D721Med (cell line): ENCODE data around the gene UTS2R.
"Not testable (repeated sequence)": the region's sequence is repeated elsewhere in the genome, so short reads cannot be mapped to it uniquely, and the experiment has no call there.

Source experiments
- DNase-seq: peaks from one replicate; pipeline ENCODE4 v3.0.0; 2011; ENCODE audit warnings: low spot score; ENCODE audit not compliant: insufficient read length
- FAIRE-seq: peaks from 2 replicates; lab custom pipeline; 2011; peaks lifted over from hg19 to GRCh38; lab: Jason Lieb, UNC
- TF ChIP-seq, protein P1 (sequence below): IDR thresholded peaks from 2 replicates; pipeline ENCODE4 v1.5.1; 2012; ENCODE audit warnings: mild to moderate bottlenecking, control low read depth; ENCODE audit not compliant: insufficient read depth; ENCODE audit errors: missing control alignments

The UTS2R gene

DNA sequence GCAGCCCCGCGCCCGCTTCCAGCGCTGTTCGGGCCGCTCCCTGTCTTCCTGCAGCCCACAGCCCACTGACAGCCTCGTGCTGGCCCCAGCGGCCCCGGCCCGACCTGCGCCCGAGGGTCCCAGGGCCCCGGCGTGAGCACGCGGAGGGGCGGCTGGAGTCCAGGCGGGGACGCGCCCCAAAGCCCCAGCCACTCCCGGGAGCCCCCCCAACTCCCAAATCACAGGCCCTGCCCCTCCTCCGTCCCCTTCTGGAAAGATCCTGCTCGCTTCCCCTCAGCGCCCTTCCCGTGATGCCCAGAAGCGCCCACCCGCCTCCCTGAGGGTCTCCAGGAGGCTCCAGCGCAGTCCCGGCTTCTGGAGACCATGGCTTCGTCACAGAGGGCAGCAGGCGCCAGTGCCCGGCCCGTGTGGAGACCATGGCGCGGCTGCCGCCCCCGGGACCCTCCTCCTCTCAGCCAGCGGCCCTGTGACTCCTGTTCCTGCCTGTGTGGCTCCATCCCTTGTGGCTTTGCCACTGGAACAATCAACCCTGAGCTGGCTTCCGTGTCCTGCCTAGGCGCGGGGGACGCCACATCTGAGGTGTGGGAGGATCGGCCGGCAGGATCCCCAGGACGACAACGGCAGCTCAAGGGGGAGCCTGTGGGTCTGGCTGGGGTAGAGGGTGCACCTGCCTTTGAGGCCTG is 3.9 kb downstream of the UTS2R start:
- DNase-seq (no peak), FAIRE-seq (no peak)
- TF ChIP-seq, protein P1, sequence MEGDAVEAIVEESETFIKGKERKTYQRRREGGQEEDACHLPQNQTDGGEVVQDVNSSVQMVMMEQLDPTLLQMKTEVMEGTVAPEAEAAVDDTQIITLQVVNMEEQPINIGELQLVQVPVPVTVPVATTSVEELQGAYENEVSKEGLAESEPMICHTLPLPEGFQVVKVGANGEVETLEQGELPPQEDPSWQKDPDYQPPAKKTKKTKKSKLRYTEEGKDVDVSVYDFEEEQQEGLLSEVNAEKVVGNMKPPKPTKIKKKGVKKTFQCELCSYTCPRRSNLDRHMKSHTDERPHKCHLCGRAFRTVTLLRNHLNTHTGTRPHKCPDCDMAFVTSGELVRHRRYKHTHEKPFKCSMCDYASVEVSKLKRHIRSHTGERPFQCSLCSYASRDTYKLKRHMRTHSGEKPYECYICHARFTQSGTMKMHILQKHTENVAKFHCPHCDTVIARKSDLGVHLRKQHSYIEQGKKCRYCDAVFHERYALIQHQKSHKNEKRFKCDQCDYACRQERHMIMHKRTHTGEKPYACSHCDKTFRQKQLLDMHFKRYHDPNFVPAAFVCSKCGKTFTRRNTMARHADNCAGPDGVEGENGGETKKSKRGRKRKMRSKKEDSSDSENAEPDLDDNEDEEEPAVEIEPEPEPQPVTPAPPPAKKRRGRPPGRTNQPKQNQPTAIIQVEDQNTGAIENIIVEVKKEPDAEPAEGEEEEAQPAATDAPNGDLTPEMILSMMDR = no peak

DNA sequence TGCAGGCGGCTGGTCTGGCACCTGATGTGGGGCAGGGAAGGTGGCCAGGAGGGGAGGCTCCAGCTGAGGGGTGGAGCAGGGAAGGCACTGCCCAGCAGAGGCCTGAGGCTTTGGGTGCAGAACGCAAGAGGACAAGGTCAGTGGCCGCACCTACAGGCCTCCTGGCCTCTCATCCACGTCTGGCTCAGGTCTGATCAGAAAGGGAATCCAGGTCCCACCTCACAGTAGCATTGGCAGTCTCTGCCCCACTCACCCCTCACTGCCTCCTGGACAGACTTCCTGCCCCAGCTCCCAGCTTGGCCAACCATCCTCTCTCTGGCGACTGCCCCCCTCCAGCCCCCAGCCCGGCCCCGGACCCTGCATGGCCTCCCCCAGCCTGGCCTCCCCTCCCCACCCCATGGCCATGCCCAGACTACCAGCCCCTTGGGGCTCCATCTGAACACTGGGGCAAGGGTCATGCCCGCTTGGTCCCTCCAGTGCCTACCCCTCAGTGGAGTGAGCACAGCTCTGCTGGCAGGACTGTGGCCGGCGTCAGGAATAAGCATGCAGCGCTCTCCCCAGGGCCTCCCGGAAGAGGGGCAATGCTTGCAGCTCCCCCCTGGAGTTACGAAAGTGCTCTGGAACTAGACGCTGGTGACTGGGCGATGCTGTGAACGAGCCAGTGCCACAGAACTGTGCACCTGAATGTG is 4.6 kb downstream of the UTS2R start:
- DNase-seq (no peak), FAIRE-seq (no peak)
- TF ChIP-seq, protein P1 = no peak

- not testable (repeated sequence) for FAIRE-seq, DNase-seq
Measured at GRCh38 chr17:82377294-82377693, 5.7 kb downstream of the UTS2R start.

DNA sequence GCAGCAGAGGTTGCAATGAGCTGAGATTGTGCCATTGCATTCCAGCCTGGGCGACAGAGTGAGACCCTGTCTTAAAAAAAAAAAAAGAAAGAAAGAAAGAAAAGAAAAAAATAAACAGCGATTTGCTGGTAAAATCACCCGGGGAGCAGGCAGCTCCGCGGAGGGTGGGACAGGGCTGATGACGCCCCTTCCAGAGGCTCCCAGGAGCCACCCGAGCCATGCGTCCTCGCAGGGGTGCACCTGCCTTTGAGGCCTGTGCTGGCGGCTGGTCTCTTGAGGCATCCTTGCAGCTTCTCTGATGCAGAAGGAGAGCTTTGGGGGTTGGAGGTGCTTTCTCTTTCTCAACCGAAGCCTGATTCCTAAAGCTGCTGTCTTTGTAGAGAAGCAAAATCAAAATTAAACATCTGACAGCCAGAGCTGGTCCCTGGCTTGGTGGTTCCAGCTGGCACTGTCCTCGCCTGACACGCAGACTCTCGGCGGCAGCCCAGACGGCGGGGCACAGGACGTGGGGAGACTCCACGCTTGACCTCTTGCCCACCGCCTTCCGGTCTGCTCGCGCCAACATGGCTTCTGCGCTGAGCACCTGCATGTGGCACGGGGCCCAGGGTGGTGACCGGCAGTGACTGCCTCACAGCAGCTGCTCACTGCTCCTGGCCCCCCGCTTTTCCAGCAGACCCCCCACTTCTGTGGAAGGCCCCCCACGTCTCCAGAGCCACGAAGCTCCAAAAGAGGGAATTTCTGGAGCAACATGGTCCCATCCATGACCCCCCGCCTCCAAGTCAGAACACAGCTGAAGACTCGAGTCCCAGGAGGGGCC is 6.6 kb downstream of the UTS2R start:
- no peak for DNase-seq
- no peak for FAIRE-seq
- TF ChIP-seq, protein P1 = no peak

DNA sequence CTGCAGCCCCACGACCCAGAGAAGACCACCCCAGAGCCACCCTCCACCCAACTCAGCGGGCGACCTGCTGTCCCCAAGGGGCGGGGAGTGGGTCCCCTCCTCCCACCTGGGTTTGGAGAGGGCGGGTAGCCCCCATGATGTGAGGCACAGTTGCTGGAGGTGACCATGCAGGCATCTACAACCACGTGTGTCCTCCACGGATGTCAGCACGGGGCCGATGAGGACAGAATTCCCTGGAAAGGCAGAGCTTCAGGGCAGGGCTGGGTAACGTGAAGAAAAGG is 7.1 kb downstream of the UTS2R start:
- DNase-seq (no peak), FAIRE-seq (no peak)
- TF ChIP-seq, protein P1 = no peak

GRCh38 chr17:82380860-82381702 is 9.5 kb downstream of the UTS2R start:
- FAIRE-seq = no peak
- TF ChIP-seq, protein P1 = no peak
- DNase-seq = no peak

- not testable (repeated sequence) for FAIRE-seq, DNase-seq
Measured at GRCh38 chr17:82381703-82382009, 10.1 kb downstream of the UTS2R start.

DNA sequence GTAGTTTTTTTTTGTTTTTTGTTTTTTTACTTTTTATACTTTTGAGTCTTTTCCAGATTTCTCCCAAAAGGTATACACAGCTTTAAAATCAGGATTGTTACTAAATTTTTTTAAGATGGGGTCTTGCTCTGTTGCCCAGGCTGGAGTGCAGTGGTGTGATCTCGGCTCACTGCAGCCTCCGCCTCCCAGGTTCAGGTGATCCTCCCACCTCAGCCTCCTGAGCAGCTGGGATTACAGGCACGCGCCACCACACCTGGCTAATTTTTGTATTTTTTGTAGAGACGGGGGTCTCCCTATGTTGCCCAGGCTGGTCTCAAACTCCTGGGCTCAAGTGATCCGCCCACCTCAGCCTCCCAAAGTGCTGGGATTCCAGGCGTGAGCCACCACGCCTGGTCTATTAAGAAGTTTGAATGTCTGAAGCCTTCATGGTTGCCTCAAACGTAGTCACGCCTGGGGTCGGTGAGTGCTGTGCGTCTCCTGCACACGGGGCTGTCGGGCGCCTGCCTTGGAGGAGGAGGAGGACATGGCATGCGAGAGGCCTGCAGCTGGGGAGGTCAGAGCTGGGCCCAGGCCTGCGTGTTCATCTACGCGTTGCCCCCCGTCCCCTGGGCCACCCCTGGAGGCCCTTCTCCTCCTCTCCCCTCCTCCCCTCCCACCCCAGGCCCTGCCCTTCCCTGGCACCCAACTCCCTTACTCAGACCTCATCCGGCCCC is 10.8 kb downstream of the UTS2R start:
- not testable (repeated sequence) for FAIRE-seq, DNase-seq
